MM.1S (cell line): ENCODE results near the gene ZBTB12.

ENCODE experiments used
- DNase-seq: peaks from one replicate; pipeline ENCODE4 v3.0.0-alpha.2; 2015
- H2AFZ ChIP-seq: fragments of 300-600 bp; sonication (generic); 2 replicates; pipeline ENCODE4 v1.6.0; 2016; ENCODE audit warnings: antibody characterized with exemption, low read length
- H3F3A ChIP-seq: fragments of 300-600 bp; sonication (generic); 2 replicates; pipeline ENCODE4 v1.6.1; 2016; ENCODE audit warnings: mild to moderate bottlenecking, antibody characterized with exemption, low read length, moderate library complexity, mixed read lengths; ENCODE audit not compliant: insufficient read depth
- H3K27ac ChIP-seq: fragments of 300-600 bp; sonication (generic); 2 replicates; pipeline ENCODE4 v1.5.1; 2016; ENCODE audit warnings: mild to moderate bottlenecking, low read length
- H3K27me3 ChIP-seq: fragments of 300-600 bp; sonication (generic); replicated peaks from 2 replicates; pipeline ENCODE4 v1.6.0; 2016; ENCODE audit warnings: low read length; ENCODE audit not compliant: insufficient read depth
- H3K36me3 ChIP-seq: fragments of 300-600 bp; sonication (generic); replicated peaks from 2 replicates; pipeline ENCODE4 v1.6.1; 2016; ENCODE audit warnings: mild to moderate bottlenecking, low read length, mixed read lengths; ENCODE audit not compliant: insufficient read depth
- H3K4me1 ChIP-seq: fragments of 300-600 bp; sonication (generic); 2 replicates; pipeline ENCODE4 v1.6.1; 2016; ENCODE audit warnings: low read length, mixed read lengths
- H3K4me2 ChIP-seq: fragments of 300-600 bp; sonication (generic); 2 replicates; pipeline ENCODE4 v1.6.0; 2016; ENCODE audit warnings: low read depth, low read length
- H3K4me3 ChIP-seq: fragments of 300-600 bp; sonication (generic); 2 replicates; pipeline ENCODE4 v1.5.1; 2016; ENCODE audit warnings: low read length, mixed read lengths
- H3K79me2 ChIP-seq: fragments of 300-600 bp; sonication (generic); 2 replicates; pipeline ENCODE4 v1.6.1; 2016; ENCODE audit warnings: mixed run types, low read length, mixed read lengths
- H3K9ac ChIP-seq: fragments of 300-600 bp; sonication (generic); 2 replicates; pipeline ENCODE4 v1.6.1; 2016; ENCODE audit warnings: low read length, mixed read lengths
- H3K9me2 ChIP-seq: fragments of 300-600 bp; sonication (generic); replicated peaks from 2 replicates; pipeline ENCODE4 v1.6.1; 2016; ENCODE audit warnings: mild to moderate bottlenecking, low read length, mixed read lengths; ENCODE audit not compliant: insufficient read depth
- H3K9me3 ChIP-seq: fragments of 300-600 bp; sonication (generic); replicated peaks from 2 replicates; pipeline ENCODE4 v1.6.1; 2016; ENCODE audit warnings: mild to moderate bottlenecking, low read length, mixed read lengths; ENCODE audit not compliant: insufficient read depth
- H4K20me1 ChIP-seq: fragments of 300-600 bp; sonication (generic); 2 replicates; pipeline ENCODE4 v1.6.1; 2016; ENCODE audit warnings: mild to moderate bottlenecking, low read length, moderate library complexity, mixed read lengths; ENCODE audit not compliant: insufficient read depth
- EZH2 ChIP-seq: fragments of 300-600 bp; sonication (generic); optimal IDR thresholded peaks from 2 replicates; pipeline ENCODE3; 2017; ENCODE audit warnings: low read depth, mild to moderate bottlenecking, antibody characterized with exemption, low read length, mixed read lengths
- EZH2phosphoT487 ChIP-seq: fragments of 300-600 bp; sonication (generic); IDR thresholded peaks from 2 replicates; pipeline ENCODE4 v1.6.1; 2018; ENCODE audit warnings: antibody characterized with exemption, low read length
- TF ChIP-seq, protein P1 (sequence below): fragments of 300-600 bp; sonication (generic); IDR thresholded peaks from 2 replicates; pipeline ENCODE4 v1.5.1; 2016; ENCODE audit warnings: antibody characterized with exemption, low read length, mixed read lengths

The ZBTB12 gene

GRCh38 chr6:31882344-31882743 is 19.5 kb downstream of the ZBTB12 start:
- H2AFZ ChIP-seq: no peak overlapping the region
- H3K4me1 ChIP-seq: no peaks in the 10 kb centered on the region
- no peaks in the 10 kb centered on the region for H3K36me3 ChIP-seq
- H3K9me3 ChIP-seq: no peaks in the 10 kb centered on the region
- TF ChIP-seq, protein P1, sequence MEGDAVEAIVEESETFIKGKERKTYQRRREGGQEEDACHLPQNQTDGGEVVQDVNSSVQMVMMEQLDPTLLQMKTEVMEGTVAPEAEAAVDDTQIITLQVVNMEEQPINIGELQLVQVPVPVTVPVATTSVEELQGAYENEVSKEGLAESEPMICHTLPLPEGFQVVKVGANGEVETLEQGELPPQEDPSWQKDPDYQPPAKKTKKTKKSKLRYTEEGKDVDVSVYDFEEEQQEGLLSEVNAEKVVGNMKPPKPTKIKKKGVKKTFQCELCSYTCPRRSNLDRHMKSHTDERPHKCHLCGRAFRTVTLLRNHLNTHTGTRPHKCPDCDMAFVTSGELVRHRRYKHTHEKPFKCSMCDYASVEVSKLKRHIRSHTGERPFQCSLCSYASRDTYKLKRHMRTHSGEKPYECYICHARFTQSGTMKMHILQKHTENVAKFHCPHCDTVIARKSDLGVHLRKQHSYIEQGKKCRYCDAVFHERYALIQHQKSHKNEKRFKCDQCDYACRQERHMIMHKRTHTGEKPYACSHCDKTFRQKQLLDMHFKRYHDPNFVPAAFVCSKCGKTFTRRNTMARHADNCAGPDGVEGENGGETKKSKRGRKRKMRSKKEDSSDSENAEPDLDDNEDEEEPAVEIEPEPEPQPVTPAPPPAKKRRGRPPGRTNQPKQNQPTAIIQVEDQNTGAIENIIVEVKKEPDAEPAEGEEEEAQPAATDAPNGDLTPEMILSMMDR: no peak
- no peak for TF ChIP-seq EZH2
- TF ChIP-seq EZH2phosphoT487: no peak
- no peak overlapping the region for H3K4me3 ChIP-seq
- H4K20me1 ChIP-seq: no peaks in the 10 kb centered on the region
- H3K4me2 ChIP-seq: no peak overlapping the region
- no peak overlapping the region for H3K9ac ChIP-seq
- H3K79me2 ChIP-seq: no peaks in the 10 kb centered on the region
- no peak for DNase-seq
- no peaks in the 10 kb centered on the region for H3K27me3 ChIP-seq
- H3K9me2 ChIP-seq: no peaks in the 10 kb centered on the region
- no peaks in the 10 kb centered on the region for H3F3A ChIP-seq
- H3K27ac ChIP-seq: no peak overlapping the region

DNA sequence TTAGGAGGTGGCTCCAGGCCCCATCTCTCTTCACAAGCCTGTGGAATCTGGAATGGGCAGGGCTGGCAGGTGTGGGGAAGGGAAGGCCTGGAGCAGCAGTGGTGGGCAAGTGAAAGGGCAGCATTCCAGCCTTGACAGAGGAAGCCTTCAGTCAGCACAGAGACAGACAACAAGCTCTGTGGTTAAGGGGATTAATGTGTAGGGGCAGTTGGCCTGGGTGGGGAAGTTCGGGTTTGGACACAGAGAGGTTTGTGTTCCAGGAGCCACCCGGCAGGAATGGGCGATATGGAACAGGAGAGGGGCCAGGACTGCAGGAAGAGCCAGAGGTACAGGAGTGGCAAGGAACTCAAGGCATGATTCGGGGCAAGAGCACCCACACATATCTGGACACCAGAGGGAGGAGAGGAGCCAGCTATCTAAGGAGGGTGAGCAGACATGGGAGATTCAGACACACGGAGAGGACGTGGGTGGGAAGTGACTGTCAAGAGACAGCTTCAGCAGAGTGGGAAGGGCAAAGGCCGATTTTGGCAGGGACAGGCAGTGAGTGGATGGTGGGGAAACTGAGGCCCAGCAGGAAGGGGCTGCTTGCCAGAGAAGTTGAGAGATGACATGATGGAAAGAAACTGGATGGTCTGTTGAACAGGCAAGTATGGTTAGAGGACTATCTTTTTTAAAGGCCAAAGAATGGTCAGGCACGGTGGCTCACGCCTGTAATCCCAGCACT is 20.6 kb downstream of the ZBTB12 start:
- no peaks in the 10 kb centered on the region for H3K9me2 ChIP-seq
- H3K4me1 ChIP-seq: no peaks in the 10 kb centered on the region
- TF ChIP-seq, protein P1: no peak
- TF ChIP-seq EZH2phosphoT487 (no peak), EZH2 (no peak)
- no peaks in the 10 kb centered on the region for H3K9me3 ChIP-seq
- no peak for DNase-seq
- no peaks in the 10 kb centered on the region for H3K27me3 ChIP-seq
- H3K36me3 ChIP-seq: no peaks in the 10 kb centered on the region
- no peak overlapping the region for H2AFZ ChIP-seq
- H3F3A ChIP-seq: no peaks in the 10 kb centered on the region
- no peak overlapping the region for H3K27ac ChIP-seq
- H4K20me1 ChIP-seq: no peaks in the 10 kb centered on the region
- H3K4me3 ChIP-seq: no peak overlapping the region
- no peaks in the 10 kb centered on the region for H3K79me2 ChIP-seq
- H3K4me2 ChIP-seq: no peak overlapping the region
- no peak overlapping the region for H3K9ac ChIP-seq

GRCh38 chr6:31880616-31881015 is 21.3 kb downstream of the ZBTB12 start:
- Histone ChIP-seq H3K27ac (no peak overlapping the region), H3K4me2 (no peak overlapping the region), H3K9me3 (no peaks in the 10 kb centered on the region), H3K9ac (no peak overlapping the region), H3K27me3 (no peaks in the 10 kb centered on the region), H3K79me2 (no peaks in the 10 kb centered on the region), H2AFZ (no peak overlapping the region), H3F3A (no peaks in the 10 kb centered on the region), H3K9me2 (no peaks in the 10 kb centered on the region), H4K20me1 (no peaks in the 10 kb centered on the region), H3K4me1 (no peaks in the 10 kb centered on the region), H3K4me3 (no peak overlapping the region), H3K36me3 (no peaks in the 10 kb centered on the region)
- TF ChIP-seq EZH2 (no peak), EZH2phosphoT487 (no peak)
- TF ChIP-seq, protein P1: no peak
- no peak for DNase-seq
